Skin of body (tissue), 2 donors: ENCODE measurements around the gene PLPP7. TPM values are rescaled to one million over a fixed set of nuclear protein-coding genes. Genes with fewer than 3 reads are reported as not detected.
"Not testable (repeated sequence)": the region's sequence is repeated elsewhere in the genome, so short reads cannot be mapped to it uniquely, and the experiment has no call there.

Experiments used
- DNase-seq: peaks from one replicate; lab custom pipeline; 2025; lab: John Stamatoyannopoulos, UW
- total RNA-seq: library from RNA; depleted of rRNA; stranded (reverse); fragments of >200 nt; gene quantifications from one replicate; pipeline ENCODE4 v1.2.3, GENCODE V29; 2014

Gene PLPP7
- total RNA-seq, 1 donor from 2014 or later, result 4.6 TPM

- DNase-seq, result no peak
Measured at GRCh38 chr9:131330814-131331600, 41.5 kb downstream of the PLPP7 start.

DNA sequence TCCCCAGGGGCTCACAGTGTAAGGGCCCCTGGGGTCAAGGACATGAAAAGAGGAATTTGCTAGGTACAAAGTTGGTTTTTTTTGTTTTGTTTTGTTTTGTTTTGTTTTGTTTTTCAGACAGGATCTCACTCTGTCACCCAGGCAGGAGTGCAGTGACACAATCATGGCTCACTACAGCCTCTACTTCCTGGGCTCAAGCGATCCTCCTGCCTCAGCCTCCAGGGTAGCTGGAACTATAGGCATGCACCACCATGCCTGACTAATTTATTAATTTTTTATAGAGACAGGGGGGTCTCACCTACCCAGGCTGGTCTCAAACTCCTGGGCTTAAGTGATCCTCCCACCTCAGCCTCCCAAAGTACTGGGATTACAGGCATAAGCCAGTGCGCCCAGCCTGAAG is 42.5 kb downstream of the PLPP7 start:
- not testable (repeated sequence) for DNase-seq

GRCh38 chr9:131333771-131334628 is 44.5 kb downstream of the PLPP7 start:
- no peak for DNase-seq

- no peak for DNase-seq
Measured at GRCh38 chr9:131334629-131335367, 45.3 kb downstream of the PLPP7 start.

DNA sequence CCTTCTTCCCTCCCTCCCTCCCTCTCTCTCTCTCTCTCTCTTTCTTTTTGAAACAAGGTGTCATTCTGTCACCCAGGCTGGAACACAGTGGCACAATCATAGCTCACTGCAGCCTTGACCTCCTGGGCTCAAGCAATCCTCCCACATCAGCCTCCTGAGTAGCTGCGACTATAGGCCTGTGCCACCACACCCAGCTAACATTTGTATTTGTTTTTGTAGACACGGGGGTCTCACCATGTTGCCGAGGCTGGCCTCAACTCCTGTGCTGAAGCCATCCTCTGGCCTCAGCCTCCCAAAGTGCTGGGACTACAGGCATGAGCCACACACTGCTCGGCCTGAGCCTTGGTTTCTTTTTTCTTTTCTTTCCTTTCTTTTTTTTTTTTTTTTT is 45.8 kb downstream of the PLPP7 start:
- DNase-seq, result no peak

GRCh38 chr9:131337131-131337848 is 47.8 kb downstream of the PLPP7 start:
- no peak for DNase-seq

DNA sequence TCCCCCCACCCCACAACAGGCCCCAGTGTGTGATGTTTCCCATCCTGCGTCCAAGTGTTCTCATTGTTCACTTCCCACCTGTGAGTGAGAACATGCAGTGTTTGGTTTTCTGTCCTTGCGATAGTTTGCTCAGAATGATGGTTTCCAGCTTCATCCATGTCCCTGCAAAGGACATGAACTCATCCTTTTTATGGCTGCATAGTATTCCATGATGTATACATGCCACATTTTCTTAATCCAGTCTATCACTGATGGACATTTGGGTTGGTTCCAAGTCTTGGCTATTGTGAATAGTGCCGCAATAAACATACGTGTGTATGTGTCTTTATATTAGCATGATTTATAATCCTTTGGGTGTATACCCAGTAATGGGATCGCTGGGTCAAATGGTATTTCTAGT is 49.7 kb downstream of the PLPP7 start:
- DNase-seq, result not testable (repeated sequence)

GRCh38 chr9:131344931-131345535 is 55.5 kb downstream of the PLPP7 start:
- DNase-seq, result not testable (repeated sequence)

- DNase-seq, result no peak
Measured at GRCh38 chr9:131346559-131346958, 57.0 kb downstream of the PLPP7 start.

GRCh38 chr9:131347376-131348020 is 58.0 kb downstream of the PLPP7 start:
- DNase-seq, result no peak

- DNase-seq, result no peak
Measured at GRCh38 chr9:131348631-131349521, 59.4 kb downstream of the PLPP7 start.

DNA sequence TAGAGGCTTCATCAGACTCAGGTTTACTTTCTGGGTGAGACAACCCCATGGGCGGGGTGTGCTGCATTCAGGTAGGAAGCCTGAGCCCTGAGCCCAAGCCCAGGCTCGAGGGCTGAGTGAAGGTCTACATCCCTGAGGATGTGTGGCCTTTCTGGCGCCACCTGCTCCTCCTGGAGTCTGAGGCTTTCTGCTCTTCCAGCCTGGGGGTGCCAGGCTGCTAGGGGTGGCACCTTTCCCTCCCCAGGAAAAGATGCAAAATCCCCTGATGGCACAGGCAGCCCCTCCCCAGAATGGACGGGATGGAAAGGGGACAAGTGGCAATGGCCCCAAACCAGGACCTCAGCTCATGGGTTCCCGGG is 60.0 kb downstream of the PLPP7 start:
- no peak for DNase-seq

DNA sequence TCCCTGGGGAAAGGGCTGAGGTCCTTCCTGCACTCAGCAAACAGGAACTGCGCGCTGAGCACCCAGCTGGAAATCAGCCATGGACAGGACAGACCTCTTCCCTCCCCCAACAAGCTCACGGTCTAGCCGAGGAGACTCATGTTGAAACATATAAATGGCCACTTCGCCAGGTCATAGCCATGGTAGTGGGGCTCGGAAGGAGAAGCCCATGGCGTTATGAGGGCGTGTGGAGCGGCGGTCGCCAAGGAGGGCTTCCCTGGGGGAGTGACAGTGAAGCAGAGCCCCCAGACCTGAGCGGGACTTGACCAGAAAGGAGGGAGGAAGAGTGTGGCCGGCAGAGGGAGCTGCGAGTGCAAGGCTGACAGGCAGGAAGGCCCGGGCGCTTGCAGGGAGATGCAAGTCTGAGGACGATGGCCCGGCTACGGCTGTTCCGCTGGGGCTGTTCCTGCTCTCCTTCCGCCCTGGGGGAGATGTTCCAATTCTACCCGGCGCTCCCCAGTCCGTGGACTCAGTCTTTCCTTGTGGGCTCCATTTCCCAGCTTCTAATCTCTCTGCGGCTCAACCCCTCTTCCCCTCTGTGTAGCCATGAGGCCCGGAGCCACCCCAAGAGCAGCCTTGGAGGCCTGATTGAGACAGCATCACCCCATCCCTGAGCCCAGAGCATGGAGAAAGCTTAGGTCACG is 60.5 kb downstream of the PLPP7 start:
- peak; percentile 57 for DNase-seq

GRCh38 chr9:131356479-131356878 is 67.0 kb downstream of the PLPP7 start:
- DNase-seq, result not testable (repeated sequence)

GRCh38 chr9:131358556-131358955 is 69.0 kb downstream of the PLPP7 start:
- no peak for DNase-seq
